Anterior cingulate cortex (tissue), 58 donors: ENCODE results near the gene PGBD5.
A peak's percentile ranks its signal among the peaks of the same experiment; 100 is the strongest.
"Not testable (repeated sequence)": the region's sequence is repeated elsewhere in the genome, so short reads cannot be mapped to it uniquely, and the experiment has no call there.

Experiments used
- DNase-seq, 58 donors: peaks; one replicate each; lab custom pipeline; 2025; lab: John Stamatoyannopoulos, UW

Gene PGBD5

GRCh38 chr1:230426246-230427093 lies at the start of gene PGBD5:
TSS of gene PGBD5 (minus strand) at chr1:230426332. CDS start at chr1:230425928, 404 bp downstream.
- peak in 55 of 58 donors; percentile 32 to 92 (median 80) for DNase-seq

GRCh38 chr1:230474924-230475323 lies 48.8 kb upstream of the PGBD5 start:
- not testable (repeated sequence) for DNase-seq

GRCh38 chr1:230470750-230471149 lies 44.6 kb upstream of the PGBD5 start:
- not testable (repeated sequence) for DNase-seq

GRCh38 chr1:230469271-230469670 lies 43.1 kb upstream of the PGBD5 start:
- DNase-seq, result no peak

- DNase-seq, result peak in 4 of 58 donors; percentile 3 to 29 (median 6)
Measured at GRCh38 chr1:230465691-230466090, 39.6 kb upstream of the PGBD5 start.

- DNase-seq, result peak in 3 of 58 donors; percentile 6 to 12 (median 8)
Measured at GRCh38 chr1:230464671-230465070, 38.5 kb upstream of the PGBD5 start.

- DNase-seq, result no peak
Measured at GRCh38 chr1:230463760-230464159, 37.6 kb upstream of the PGBD5 start.

GRCh38 chr1:230463326-230463725 lies 37.2 kb upstream of the PGBD5 start:
- no peak for DNase-seq

GRCh38 chr1:230459465-230459864 lies 33.3 kb upstream of the PGBD5 start:
- no peak for DNase-seq

GRCh38 chr1:230458509-230458908 lies 32.4 kb upstream of the PGBD5 start:
- no peak for DNase-seq

- DNase-seq, result no peak
Measured at GRCh38 chr1:230456478-230456877, 30.3 kb upstream of the PGBD5 start.

- DNase-seq, result no peak
Measured at GRCh38 chr1:230455291-230455690, 29.2 kb upstream of the PGBD5 start.

- no peak for DNase-seq
Measured at GRCh38 chr1:230453377-230453776, 27.2 kb upstream of the PGBD5 start.

- no peak for DNase-seq
Measured at GRCh38 chr1:230441183-230442029, 15.3 kb upstream of the PGBD5 start.

GRCh38 chr1:230435108-230435507 lies 9.0 kb upstream of the PGBD5 start:
- DNase-seq, result no peak

GRCh38 chr1:230431527-230431926 lies 5.4 kb upstream of the PGBD5 start:
- DNase-seq, result no peak

GRCh38 chr1:230430499-230430898 lies 4.4 kb upstream of the PGBD5 start:
- DNase-seq, result no peak

- DNase-seq, result peak in 2 of 58 donors; percentile 29 to 50
Measured at GRCh38 chr1:230429067-230429735, 3.1 kb upstream of the PGBD5 start.

- DNase-seq, result no peak
Measured at GRCh38 chr1:230427981-230428380, 1.8 kb upstream of the PGBD5 start.

- DNase-seq, result no peak
Measured at GRCh38 chr1:230427094-230427876, 1.2 kb upstream of the PGBD5 start.
